SU-DHL-6 (cell line): ENCODE measurements around the gene CSNK1A1.

Experiments used
- H2AFZ ChIP-seq: fragments of 200-600 bp; sonication (generic); 2 replicates; pipeline ENCODE4 v1.6.1; 2014; ENCODE audit warnings: low read depth, mild to moderate bottlenecking, moderate library complexity, mixed read lengths, antibody characterized with exemption, low read length; ENCODE audit not compliant: severe bottlenecking
- H3F3A ChIP-seq: fragments of 200-600 bp; shearing (Covaris generic); 2 replicates; pipeline ENCODE4 v1.6.0; 2016; ENCODE audit warnings: antibody characterized with exemption, mild to moderate bottlenecking; ENCODE audit not compliant: insufficient read depth
- H3K27ac ChIP-seq: fragments of 200-600 bp; sonication (generic); 2 replicates; pipeline ENCODE4 v1.5.1; 2016; ENCODE audit warnings: low read depth, mild to moderate bottlenecking, low read length, moderate library complexity, mixed read lengths
- H3K27me3 ChIP-seq: fragments of 200-600 bp; sonication (generic), shearing (Covaris generic); 2 replicates; pipeline ENCODE4 v1.6.0; 2014; ENCODE audit warnings: mild to moderate bottlenecking, low read length
- H3K36me3 ChIP-seq: fragments of 200-600 bp; sonication (generic); 2 replicates; pipeline ENCODE4 v1.6.1; 2014; ENCODE audit warnings: mild to moderate bottlenecking, low read length, mixed read lengths
- H3K4me2 ChIP-seq: fragments of 300-600, 200-600 bp; shearing (Covaris generic), sonication (generic); 2 replicates; pipeline ENCODE4 v1.6.0; 2014; ENCODE audit warnings: low read length, low read depth, mild to moderate bottlenecking; ENCODE audit not compliant: poor library complexity, severe bottlenecking
- H3K4me3 ChIP-seq: fragments of 200-600 bp; sonication (generic); 2 replicates; pipeline ENCODE4 v1.5.1; 2014; ENCODE audit warnings: antibody characterized with exemption, low read length, mild to moderate bottlenecking, mixed read lengths; ENCODE audit not compliant: insufficient read depth, poor library complexity, severe bottlenecking
- H3K79me2 ChIP-seq: fragments of 200-600 bp; sonication (generic); 2 replicates; pipeline ENCODE4 v1.6.1; 2014; ENCODE audit warnings: mild to moderate bottlenecking, low read length, moderate library complexity; ENCODE audit not compliant: insufficient read depth
- H3K9ac ChIP-seq: fragments of 200-600 bp; sonication (generic); 2 replicates; pipeline ENCODE4 v1.7.0; 2014; ENCODE audit warnings: mild to moderate bottlenecking, low read length
- H3K9me2 ChIP-seq: fragments of 200-600 bp; sonication (generic); replicated peaks from 2 replicates; pipeline ENCODE4 v1.6.1; 2014; ENCODE audit warnings: low read length; ENCODE audit not compliant: insufficient read depth
- H3K9me3 ChIP-seq: fragments of 200-600 bp; sonication (generic); 2 replicates; pipeline ENCODE4 v1.6.1; 2014; ENCODE audit warnings: low read length, mixed read lengths; ENCODE audit not compliant: insufficient read depth
- H4K20me1 ChIP-seq: fragments of 200-600 bp; sonication (generic); 2 replicates; pipeline ENCODE4 v1.6.1; 2014; ENCODE audit warnings: low read depth, mild to moderate bottlenecking, antibody characterized with exemption, low read length, moderate library complexity, mixed read lengths
- EZH2phosphoT487 ChIP-seq: fragments of 200-600 bp; sonication (generic), shearing (Covaris generic); conservative IDR thresholded peaks from 2 replicates; pipeline ENCODE4 v1.6.1; 2018; ENCODE audit warnings: mild to moderate bottlenecking, antibody characterized with exemption, low read length, moderate library complexity, mixed read lengths
- TF ChIP-seq, protein P1 (sequence below): fragments of 200-600 bp; sonication (generic); IDR thresholded peaks from one replicate; pipeline ENCODE4 v1.5.1; 2017; ENCODE audit warnings: antibody characterized with exemption, mild to moderate bottlenecking, low read length, moderate library complexity; ENCODE audit not compliant: insufficient read depth, poor library complexity, severe bottlenecking

Gene CSNK1A1

DNA sequence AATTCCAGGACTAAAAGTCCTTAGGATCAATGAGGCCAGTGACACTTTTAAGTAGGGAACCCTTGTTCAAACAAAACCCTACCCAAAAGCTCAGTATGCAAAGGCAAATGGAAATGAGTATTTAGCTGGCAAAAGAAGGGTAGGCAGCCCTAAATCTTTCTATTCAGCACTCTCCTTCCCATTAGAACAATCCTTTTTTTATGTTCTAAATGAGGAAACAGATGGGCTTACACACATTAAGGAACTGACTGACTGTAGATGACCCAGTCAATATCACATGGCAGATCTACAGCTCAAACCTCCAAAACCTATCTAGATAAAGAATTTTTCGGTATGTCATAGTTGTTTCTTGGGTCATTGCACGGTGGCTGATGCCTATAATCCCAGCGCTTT, 7.2 kb downstream of the CSNK1A1 start:
- Histone ChIP-seq H3K79me2 (peaks cover 94% of the 10 kb centered on the region), H3K27ac (no peak overlapping the region), H2AFZ (no peak overlapping the region), H3K4me3 (no peak overlapping the region), H3K27me3 (no peaks in the 10 kb centered on the region), H3F3A (no peaks in the 10 kb centered on the region), H3K4me2 (no peak overlapping the region), H3K9me2 (no peaks in the 10 kb centered on the region), H3K9ac (no peak overlapping the region), H3K9me3 (no peaks in the 10 kb centered on the region), H3K36me3 (peaks cover 27% of the 10 kb centered on the region; the same call in 1 of the 2 replicates), H4K20me1 (peaks cover 29% of the 10 kb centered on the region; the same call in 1 of the 2 replicates)
- TF ChIP-seq EZH2phosphoT487 = no peak
- TF ChIP-seq, protein P1, sequence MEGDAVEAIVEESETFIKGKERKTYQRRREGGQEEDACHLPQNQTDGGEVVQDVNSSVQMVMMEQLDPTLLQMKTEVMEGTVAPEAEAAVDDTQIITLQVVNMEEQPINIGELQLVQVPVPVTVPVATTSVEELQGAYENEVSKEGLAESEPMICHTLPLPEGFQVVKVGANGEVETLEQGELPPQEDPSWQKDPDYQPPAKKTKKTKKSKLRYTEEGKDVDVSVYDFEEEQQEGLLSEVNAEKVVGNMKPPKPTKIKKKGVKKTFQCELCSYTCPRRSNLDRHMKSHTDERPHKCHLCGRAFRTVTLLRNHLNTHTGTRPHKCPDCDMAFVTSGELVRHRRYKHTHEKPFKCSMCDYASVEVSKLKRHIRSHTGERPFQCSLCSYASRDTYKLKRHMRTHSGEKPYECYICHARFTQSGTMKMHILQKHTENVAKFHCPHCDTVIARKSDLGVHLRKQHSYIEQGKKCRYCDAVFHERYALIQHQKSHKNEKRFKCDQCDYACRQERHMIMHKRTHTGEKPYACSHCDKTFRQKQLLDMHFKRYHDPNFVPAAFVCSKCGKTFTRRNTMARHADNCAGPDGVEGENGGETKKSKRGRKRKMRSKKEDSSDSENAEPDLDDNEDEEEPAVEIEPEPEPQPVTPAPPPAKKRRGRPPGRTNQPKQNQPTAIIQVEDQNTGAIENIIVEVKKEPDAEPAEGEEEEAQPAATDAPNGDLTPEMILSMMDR = no peak

DNA sequence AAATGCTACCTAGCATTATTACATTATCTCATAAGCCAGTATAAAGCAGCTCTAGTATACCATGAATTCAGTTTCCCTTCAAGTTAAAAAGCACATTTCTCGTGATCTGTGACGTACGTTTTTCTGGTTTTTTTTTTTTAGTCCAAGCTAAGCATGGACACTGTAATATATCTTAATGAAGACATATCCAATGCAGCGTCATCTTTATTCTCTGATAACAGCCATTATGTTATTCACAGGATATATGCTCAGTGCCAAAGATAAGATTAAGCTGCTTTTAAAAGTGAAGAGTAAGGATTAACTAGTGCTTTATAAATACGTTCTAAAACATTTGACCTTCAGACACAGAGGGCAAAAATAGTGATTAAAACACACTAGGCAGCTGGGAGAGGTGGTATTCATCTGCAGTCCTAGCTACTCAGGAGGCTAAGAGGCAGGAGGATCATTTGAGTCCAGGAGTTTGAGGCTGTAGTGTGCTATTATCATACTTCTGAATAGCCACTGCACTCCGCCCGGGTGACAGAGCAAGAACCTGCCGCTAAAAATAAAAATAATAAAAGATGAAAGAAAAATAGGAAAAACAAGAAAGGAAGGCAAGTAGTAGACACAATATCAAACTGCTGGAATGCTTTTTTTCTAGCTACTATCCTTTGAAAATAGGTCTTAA, 7.7 kb downstream of the CSNK1A1 start:
- Histone ChIP-seq H3K4me2 (no peak overlapping the region), H3K9ac (no peak overlapping the region), H3F3A (no peaks in the 10 kb centered on the region), H3K27me3 (no peaks in the 10 kb centered on the region), H3K9me2 (no peaks in the 10 kb centered on the region), H4K20me1 (peaks cover 28% of the 10 kb centered on the region; the same call in 1 of the 2 replicates), H3K79me2 (peaks cover 92% of the 10 kb centered on the region), H3K4me3 (no peak overlapping the region), H3K27ac (no peak overlapping the region), H2AFZ (no peak overlapping the region), H3K9me3 (no peaks in the 10 kb centered on the region), H3K36me3 (peaks cover 26% of the 10 kb centered on the region; the same call in 1 of the 2 replicates)
- no peak for TF ChIP-seq EZH2phosphoT487
- TF ChIP-seq, protein P1 = no peak

DNA sequence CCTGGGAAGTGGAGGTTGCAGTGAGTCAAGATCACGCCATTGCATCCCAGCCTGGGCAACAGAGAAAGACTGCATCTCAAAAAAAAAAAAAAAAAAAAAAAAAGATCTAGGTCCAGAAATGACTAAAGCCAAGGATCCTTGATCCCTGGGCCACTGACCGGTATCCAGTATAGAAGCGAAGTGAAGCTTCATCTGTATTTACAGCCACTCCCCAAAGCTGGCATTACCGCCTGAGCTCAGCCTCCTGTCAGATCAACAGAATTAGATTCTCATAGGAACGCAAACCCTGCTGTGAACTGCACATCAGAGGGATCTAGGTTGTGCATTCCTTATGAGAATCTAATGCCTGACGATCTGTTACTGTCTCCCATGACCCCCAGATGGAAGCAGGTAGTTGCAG, 9.3 kb downstream of the CSNK1A1 start:
- TF ChIP-seq, protein P1 = no peak
- no peak for TF ChIP-seq EZH2phosphoT487
- H4K20me1 ChIP-seq = peaks cover 26% of the 10 kb centered on the region; the same call in 1 of the 2 replicates
- no peak overlapping the region for H2AFZ ChIP-seq
- H3K36me3 ChIP-seq = peaks cover 19% of the 10 kb centered on the region; the same call in 1 of the 2 replicates
- no peaks in the 10 kb centered on the region for H3K9me2 ChIP-seq
- H3K79me2 ChIP-seq = peaks cover 92% of the 10 kb centered on the region
- H3K4me3 ChIP-seq = no peak overlapping the region
- H3K9ac ChIP-seq = no peak overlapping the region
- H3K9me3 ChIP-seq = no peaks in the 10 kb centered on the region
- H3F3A ChIP-seq = no peaks in the 10 kb centered on the region
- no peak overlapping the region for H3K27ac ChIP-seq
- no peaks in the 10 kb centered on the region for H3K27me3 ChIP-seq
- no peak overlapping the region for H3K4me2 ChIP-seq
